Upper lobe of left lung (tissue), 4 donors: ENCODE results near the gene HSD11B1L.

Experiments
- EP300 ChIP-seq, 4 donors: sonication (generic); formaldehyde crosslinking; IDR thresholded peaks; one replicate each; pipeline ENCODE4 v1.5.1; 2017; ENCODE audit warnings: antibody characterized with exemption in 4 of 4, control low read depth in 2 of 4
- POLR2A ChIP-seq, 4 donors: fragments of 450-650 bp; IDR thresholded peaks; one replicate each; pipeline ENCODE4 v1.5.1; 2016 to 2017; ENCODE audit warnings: antibody characterized with exemption in 4 of 4, mild to moderate bottlenecking in 2 of 4
- POLR2AphosphoS5 ChIP-seq, 2 donors: sonication (generic); formaldehyde crosslinking; IDR thresholded peaks; one replicate each; pipeline ENCODE4 v1.5.1; 2017; ENCODE audit warnings: antibody characterized with exemption in 2 of 2
- TF ChIP-seq, protein P1 (sequence below), 6 experiments: fragments of 450-650 bp in 4 of 6; fragments of 200-600 bp in 2 of 6; sonication (generic) in 2 of 6; IDR thresholded peaks; one replicate each; pipeline ENCODE4 v1.5.1; 2016 to 2019; ENCODE audit warnings: antibody characterized with exemption in 6 of 6

DNA sequence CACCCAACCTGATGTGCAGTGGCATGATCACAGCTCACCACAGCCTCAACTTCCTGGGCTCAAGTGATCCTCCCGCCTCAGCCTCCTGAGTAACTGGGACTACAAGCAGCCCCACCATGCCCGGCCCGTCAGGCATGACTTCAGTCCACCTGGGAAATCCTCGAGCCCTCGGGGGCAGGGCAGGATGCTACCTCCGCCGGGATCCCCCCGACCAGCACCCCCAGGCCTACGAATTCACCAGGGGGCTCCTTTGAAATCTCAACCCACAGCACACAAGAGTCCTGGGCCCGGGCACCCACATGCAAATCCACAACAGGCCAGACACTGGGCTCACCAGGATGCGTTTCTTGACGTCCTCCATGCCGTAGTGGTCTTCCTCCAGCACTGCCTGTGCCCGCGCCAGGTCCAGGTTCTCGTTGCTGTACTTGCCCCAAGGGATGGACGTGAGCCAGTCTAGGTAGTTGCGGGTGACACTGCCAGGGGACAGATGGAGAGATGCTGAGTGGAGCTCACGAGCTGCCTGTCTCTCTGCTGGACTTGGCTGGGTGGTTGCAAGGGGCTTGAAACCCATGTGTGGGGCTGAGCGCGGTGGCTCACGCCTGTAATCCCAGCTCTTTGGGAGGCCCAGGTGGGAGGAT lies 19.7 kb downstream of the HSD11B1L start:
- TF ChIP-seq, protein P1, sequence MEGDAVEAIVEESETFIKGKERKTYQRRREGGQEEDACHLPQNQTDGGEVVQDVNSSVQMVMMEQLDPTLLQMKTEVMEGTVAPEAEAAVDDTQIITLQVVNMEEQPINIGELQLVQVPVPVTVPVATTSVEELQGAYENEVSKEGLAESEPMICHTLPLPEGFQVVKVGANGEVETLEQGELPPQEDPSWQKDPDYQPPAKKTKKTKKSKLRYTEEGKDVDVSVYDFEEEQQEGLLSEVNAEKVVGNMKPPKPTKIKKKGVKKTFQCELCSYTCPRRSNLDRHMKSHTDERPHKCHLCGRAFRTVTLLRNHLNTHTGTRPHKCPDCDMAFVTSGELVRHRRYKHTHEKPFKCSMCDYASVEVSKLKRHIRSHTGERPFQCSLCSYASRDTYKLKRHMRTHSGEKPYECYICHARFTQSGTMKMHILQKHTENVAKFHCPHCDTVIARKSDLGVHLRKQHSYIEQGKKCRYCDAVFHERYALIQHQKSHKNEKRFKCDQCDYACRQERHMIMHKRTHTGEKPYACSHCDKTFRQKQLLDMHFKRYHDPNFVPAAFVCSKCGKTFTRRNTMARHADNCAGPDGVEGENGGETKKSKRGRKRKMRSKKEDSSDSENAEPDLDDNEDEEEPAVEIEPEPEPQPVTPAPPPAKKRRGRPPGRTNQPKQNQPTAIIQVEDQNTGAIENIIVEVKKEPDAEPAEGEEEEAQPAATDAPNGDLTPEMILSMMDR (IDR thresholded peaks at IDR 0.05): no peak
- TF ChIP-seq POLR2A (IDR thresholded peaks at IDR 0.05) (no peak), EP300 (IDR thresholded peaks at IDR 0.05) (no peak), POLR2AphosphoS5 (IDR thresholded peaks at IDR 0.05) (no peak)
